Stimulated activated CD4-positive, alpha-beta T cell treated with anti-CD3 and anti-CD28 coated beads, Interleukin-15, amount 100 ng/mL, for 24 hours (primary cell): Measurements from ENCODE around the gene C19orf67.
"Not testable (repeated sequence)": the region's sequence is repeated elsewhere in the genome, so short reads cannot be mapped to it uniquely, and the experiment has no call there.

Experiments
- DNase-seq: peaks from one replicate; pipeline ENCODE4 v3.0.0-alpha.2; 2020

C19orf67 gene

DNA sequence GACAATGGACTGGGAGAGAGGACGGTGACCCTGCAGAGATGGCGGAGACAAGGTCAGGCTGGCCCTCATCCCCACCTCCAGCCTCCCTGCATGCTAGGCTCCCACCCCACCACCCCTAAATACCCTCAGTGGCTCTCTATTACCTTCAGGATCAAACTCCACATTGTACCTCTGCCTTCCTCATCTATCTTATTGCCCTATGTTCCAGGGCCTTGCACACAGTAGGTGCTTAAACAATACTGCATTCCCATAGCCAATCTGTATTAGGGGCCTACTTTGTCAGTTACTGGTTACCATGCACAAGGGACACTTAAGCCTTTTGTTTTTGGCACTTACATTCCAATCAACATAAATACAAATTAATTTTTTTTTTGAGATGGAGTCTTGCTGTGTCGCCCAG lies 30.2 kb downstream of the C19orf67 start:
- DNase-seq = no peak

DNA sequence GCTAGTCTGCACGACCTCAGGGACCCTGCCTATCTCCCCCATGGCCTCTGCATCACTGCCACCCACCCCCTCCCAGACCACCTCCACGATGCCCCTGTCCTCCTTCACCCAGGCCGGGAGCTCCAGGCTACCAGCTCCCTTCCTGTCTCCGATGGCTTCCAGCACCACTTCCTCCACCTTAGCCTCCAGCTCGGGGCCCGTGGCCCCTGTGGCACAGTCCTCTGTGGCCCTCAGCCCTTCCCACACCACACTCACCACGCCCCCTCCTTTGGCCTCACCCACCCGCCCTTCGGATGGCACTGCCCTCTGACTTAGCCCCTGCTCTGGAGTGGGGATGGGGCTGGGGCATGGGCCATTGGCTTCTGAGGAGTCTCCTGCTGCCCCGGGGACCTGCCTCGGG lies 30.9 kb downstream of the C19orf67 start:
- no peak for DNase-seq

DNA sequence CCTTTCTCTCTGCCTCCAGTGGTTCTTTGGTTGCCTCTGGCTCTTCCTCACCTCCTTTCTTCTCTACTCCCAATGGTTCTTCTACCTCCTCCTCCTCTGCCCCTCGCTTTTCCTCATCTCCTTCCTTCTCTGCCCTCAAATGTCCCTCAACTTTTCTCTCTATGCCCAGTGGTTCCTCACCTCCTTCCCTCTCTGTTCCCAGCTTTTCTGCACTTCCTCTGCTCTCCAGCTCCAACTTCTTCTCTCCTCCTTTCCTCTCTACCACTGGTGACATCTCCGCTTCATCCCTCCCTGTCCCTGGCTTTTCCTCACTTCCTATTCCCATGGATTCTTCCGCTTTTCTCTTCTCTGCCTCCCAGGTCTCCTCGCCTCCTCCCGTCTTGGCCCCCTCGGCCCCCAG lies 31.5 kb downstream of the C19orf67 start:
- no peak for DNase-seq

DNA sequence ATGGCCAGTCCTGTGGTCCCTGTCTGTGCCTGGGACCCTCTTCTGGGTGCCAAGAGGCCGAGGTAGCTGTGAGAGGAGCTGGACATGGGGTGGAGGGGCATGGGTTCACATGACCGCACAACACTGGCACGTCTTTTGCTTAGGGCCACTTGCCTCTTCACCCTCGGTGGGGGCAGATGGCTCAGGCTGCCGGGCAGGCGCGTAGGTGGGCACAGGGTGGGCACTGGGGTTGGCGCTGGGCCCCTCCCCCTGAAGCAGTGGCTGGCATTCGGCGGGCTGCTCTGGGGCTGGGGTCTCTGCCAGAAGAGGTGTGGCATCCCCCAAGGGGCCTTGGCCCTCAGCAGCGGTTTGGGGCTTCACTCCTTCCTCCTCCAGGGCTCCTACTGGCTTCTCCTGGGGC lies 32.1 kb downstream of the C19orf67 start:
- DNase-seq = no peak

- DNase-seq = no peak
These were observed 32.6 kb downstream of the C19orf67 start for GRCh38 chr19:14053032-14053431.

GRCh38 chr19:14052470-14052869 lies 33.1 kb downstream of the C19orf67 start:
- DNase-seq = no peak

DNA sequence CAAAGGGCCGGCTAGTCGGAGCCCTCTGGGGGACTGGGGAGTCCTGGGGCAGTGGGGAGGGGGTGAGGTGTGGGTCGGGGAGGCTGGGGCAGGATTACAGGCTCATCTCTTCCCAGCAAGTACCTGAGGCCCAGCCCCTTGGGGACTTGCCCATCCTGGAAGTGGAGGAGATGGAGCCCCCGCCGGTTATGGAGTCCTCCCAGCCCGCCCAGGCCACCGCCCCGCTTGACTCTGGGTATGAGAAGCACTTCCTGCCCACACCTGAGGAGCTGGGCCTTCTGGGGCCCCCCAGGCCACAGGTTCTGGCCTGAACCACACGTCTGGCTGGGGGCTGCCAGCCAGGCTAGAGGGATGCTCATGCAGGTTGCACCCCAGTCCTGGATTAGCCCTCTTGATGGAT lies 33.6 kb downstream of the C19orf67 start:
- DNase-seq = no peak

- DNase-seq = not testable (repeated sequence)
These were observed 34.6 kb downstream of the C19orf67 start for GRCh38 chr19:14050961-14051360.

DNA sequence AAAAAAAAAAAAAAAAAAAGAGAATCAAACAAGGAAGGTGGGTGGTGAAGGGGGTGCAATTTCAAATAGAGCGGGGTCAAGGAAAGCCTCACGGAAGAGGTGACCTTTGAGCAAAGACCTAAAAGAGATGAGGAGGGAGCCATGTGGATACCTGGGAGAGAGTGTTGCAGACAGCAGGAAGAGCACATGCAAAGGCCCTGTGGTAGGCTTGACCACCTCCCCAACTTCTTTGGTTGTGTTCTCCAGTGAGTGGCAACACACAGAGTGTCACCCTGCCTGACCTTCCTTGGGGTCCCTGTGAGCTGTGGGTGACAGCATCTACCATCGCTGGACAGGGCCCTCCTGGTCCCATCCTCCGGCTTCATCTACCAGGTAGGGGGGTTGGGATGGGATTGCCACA lies 35.1 kb downstream of the C19orf67 start:
- no peak for DNase-seq

- DNase-seq = peak; percentile 84
These were observed 37.0 kb downstream of the C19orf67 start for GRCh38 chr19:14048443-14049153.

DNA sequence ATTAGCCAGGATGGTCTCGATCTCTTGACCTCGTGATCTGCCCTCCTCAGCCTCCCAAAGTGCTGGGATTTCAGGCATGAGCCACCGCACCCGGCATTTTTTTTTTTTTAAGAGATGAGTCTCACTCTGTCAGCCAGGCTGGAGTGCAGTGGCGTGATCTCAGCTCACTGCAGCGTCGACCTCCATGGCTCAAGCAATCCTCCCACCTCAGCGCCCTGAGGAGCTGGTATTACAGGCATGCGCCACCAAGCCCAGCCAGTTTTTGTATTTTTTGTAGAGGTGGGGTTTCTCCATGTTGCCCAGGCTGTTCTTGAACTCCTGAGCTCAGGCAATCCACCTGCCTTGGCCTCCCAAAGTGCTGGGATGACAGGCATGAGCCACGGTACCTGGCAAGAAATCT lies 37.7 kb downstream of the C19orf67 start:
- DNase-seq = not testable (repeated sequence)

GRCh38 chr19:14042659-14043608 lies 42.6 kb downstream of the C19orf67 start:
- not testable (repeated sequence) for DNase-seq

GRCh38 chr19:14039181-14039580 lies 46.4 kb downstream of the C19orf67 start:
- DNase-seq = no peak

- no peak for DNase-seq
These were observed 49.9 kb downstream of the C19orf67 start for GRCh38 chr19:14035706-14036105.

GRCh38 chr19:14035159-14035558 lies 50.4 kb downstream of the C19orf67 start:
- DNase-seq = not testable (repeated sequence)

DNA sequence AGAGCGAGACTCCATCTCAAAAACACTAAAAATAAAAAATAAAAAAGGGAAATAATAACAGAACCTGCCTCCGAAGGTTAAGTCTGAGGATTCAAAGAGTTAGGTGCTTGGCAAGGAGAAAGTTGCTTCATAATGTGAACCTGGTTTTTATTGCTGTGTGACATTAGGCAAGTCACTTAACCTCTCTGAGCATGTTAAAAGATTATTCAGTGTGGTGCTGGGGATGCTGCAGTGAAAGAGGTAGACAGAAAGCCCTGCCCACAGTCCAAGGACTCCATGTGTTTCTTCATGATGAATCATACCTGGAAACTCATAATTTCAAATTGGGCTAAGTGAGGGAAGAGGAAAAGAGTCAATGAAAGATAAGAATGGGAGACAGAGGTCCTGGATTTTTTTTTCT lies 51.6 kb downstream of the C19orf67 start:
- DNase-seq = no peak

GRCh38 chr19:14031719-14032480 lies 53.7 kb downstream of the C19orf67 start, which contains the start of gene IL27RA:
Gene IL27RA, plus strand, starts transcription at chr19:14031762. Its CDS starts 111 bp downstream, at chr19:14031873.
- DNase-seq = peak; percentile 85
